Central memory CD4-positive, alpha-beta T cell (primary cell): ENCODE data around the gene ATF7IP2.

Experiments
- DNase-seq: peaks from one replicate; pipeline ENCODE4 v3.0.0; 2022

Gene ATF7IP2

DNA sequence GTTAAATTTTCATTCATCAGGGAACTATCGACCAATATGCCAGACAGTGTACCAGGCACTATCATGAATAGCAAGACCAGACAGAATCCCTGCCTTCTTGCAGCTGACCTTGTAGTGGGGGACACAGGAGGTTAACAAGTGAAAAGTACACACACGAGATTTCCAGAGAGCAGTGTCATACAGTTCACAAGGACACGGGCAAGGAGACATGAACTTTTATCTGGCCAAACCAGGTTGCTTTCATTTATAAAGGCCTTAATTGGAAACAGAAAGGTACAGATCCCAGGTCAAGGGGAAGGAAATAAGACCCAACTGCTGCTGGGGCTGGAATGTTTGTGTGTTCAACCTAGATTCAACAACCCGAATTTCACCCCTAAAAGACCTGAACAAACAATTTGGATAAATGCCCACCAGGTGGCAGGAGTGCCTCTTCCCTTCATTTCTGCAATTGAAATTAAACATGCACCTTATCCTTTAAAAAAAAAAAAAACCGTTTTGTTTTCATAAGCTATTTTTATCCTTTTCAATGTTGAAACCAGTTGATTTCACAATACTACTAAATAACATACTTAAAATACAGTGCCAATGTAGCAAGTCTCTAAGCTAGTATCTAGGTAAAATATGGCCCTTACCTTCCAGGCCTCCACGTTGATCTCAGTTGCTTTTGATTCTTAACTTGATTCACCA lies 128.7 kb downstream of the ATF7IP2 start:
- peak; percentile 35 for DNase-seq

- DNase-seq, result no peak
Measured at GRCh38 chr16:10517868-10518267, 132.0 kb downstream of the ATF7IP2 start.

DNA sequence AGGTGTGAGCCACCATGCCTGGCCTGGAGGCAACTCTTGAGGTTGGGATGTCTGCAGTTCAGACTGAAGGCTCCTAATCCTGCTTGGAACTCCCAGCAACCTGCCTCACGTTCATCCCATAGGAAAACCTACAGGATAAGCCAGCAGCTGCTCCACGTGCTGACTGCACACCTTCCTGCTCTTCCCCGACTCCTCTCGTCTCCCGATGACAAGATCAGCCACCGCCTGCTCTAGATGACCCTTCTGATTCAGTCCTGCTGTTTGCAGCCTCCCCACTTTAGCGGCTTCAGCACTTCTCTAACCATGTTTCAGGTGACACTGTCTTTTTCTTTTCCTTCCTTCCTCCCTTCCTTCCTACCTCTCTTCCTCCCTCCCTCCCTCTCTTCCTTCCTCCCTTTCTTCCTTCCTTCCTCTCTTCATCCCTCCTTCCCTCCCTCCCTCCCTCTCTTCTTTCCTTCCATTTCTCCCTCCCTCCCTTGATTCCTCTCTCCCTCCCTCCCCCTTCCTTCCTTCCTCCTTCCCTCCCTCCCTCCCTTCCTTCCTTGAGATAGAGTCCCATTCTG lies 132.7 kb downstream of the ATF7IP2 start:
- no peak for DNase-seq

- DNase-seq, result no peak
Measured at GRCh38 chr16:10519297-10519696, 133.4 kb downstream of the ATF7IP2 start.

DNA sequence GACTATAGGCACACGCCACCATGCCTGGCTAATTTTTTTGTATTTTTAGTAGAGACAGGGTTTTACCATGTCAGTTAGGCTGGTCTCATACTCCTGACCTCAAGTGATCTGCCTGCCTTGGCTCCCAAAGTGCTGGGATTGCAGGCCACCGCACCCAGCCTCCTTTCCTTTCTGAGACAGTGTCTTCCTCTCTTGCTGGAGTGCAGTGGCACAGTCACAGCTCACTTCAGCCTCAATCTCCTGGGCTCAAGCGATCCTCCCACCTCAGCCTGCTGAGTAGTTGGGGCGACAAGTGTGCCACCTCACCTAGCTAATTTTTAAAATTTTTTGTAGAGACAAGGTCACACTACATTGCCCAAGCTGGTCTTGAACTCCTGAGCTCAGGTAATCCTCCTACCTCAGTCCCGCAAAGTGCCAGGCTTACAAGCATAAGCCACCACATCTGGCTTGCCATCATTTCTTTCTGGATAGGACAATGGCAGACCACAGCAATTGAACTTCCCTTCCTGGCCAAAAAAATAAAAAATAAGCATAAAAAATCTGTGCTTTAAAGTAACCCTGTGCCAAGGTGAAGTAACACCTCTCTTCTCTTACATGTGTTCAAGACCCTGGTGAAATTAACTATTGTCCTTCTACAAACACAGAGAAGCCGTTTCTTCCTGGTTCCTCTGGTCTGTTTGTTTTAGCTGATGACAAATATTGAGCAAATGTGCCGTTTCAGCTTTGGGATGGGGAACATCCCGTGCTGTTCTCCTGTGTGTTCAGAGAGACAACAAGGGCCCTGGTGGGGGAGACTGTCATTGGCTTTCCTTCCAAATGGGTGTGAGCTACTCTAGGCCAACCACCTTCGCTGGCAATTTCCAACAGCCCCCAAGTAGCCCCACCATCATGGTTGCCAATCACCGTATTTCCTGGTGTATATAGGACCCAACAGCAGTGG lies 134.3 kb downstream of the ATF7IP2 start:
- DNase-seq, result no peak

DNA sequence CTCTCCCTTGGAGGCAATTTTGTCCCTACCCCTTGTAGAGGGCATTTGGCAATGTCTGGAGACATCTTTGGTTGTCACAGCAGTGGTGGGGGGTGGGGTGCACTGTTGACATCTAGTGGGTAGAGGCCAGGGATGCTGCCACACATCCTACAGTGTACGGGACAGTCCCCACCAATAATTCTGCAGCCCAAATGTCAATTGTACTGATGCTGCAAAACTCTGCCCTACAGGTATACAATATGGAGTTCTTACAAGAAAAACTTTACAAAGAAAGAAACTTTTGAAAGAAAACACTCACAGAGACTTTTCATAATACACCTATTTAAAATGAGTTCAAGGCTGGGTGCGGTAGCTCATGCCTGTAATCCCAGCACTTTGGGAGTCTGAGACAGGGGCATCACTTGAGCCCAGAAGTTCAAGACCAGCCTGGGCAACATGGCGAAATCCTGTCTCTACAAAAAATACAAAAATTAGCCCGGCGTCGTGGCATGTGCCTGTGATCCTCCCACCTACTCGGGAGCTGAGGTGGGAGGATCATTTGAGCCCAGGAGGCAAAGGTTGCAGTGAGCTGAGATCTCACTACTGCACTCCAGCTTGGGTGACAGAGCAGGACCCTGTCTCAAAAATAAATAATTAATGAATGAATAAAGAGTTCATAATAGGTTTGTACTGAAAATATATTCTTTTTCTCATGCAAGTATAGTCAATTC lies 135.2 kb downstream of the ATF7IP2 start:
- no peak for DNase-seq

GRCh38 chr16:10521681-10522274 lies 135.9 kb downstream of the ATF7IP2 start:
- DNase-seq, result no peak

GRCh38 chr16:10522966-10523365 lies 137.1 kb downstream of the ATF7IP2 start:
- no peak for DNase-seq

DNA sequence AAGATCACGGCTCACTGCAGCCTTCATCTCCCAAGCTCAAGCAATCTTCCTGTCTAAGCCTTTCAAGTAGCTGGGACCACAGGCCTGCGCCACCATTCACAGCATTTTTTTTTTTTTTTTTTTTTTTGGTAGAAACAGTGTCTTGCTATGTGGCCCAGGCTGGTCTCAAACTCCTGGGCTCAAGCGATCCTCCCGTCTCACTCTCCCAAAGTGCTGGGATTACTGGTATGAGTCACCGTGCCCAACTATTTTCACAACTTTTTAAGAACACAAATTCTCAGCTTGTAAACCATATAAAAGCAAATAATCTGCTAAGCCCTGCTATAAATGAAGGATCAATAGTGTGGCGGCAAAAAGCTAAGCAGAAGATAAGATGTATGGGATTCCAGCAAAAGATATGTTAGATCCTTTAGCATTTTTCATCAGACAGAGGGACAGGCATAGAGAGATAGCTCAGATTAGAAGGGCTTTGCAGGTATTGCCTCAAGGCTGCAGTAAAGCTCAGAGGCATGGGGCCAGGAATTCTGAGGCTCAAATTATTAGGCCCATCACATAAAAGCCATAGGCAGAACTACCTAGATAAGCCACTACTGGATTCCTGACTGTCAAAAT lies 139.5 kb downstream of the ATF7IP2 start:
- DNase-seq, result no peak

GRCh38 chr16:10526962-10527361 lies 141.1 kb downstream of the ATF7IP2 start:
- no peak for DNase-seq

DNA sequence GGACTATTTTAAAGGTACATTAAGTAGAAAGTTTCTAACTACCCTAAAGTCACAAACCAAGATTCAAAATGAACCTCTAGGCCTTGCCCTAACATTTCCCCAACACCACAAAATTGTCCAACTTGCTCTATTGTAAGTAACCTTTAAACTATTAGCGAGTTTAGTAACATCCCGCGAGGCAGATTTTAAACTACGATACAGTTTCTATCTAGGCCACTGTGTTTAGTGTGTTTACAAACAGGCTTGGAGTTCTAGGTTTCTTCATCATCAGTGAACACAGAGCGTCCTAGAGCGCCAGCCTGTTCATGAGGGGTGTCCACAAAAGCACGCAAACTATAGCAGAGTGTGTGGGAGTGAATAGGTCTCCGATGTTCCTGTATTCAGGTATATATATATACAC lies 142.8 kb downstream of the ATF7IP2 start:
- DNase-seq, result no peak

DNA sequence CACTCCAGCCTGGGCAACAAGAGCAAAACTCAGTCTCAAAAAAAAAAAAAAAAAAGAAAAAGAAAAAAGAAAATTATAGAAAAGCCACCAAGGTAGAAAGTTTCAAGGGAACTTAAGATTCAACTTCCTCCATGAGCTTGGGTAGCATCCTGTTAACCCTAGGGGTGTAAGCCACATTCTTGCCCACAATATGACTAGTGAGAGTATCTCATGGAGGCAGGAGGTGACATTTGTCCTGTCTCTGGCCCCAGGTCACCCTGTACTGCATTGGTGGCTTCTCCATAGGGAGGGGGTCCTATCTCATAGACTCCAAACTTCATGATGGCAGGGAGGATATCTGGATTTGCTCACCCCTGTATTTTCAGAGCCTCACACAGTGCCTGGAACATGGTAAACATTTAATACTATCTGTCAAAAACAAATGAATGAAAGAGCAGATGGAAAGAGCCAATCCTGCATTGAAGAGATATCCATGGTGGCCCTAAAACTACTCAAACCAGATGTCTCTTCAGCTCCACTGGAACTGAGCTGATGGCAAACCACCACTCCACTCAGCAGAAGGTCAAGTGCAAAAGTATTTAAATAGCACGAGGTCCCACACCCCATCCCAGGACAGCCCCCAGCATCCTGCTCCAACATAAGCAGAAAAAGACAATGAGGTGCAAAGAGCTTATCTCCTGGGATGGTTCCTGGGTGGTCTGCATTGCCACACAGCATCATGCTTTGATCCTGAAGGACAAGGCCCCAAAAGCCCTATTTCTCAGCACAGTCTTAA lies 144.2 kb downstream of the ATF7IP2 start:
- no peak for DNase-seq

DNA sequence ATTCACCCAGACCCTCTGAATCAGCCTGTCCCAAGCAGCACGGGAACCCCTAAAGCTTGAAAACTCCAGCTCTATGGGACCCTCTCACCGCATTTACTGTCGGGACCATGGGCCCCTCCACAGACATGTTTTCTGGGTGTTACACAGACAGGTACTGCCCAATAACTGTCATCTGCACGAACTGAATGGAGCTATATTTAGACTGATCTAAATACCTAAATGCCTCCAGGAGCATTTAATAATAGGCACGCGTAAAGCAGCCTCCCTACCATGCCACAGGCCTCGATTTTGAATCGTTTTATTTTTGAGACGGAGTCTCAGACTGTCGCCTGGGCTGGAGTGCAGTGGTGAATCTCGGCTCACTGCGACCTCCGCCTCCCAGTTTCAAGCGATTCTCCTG lies 144.8 kb downstream of the ATF7IP2 start:
- no peak for DNase-seq

DNA sequence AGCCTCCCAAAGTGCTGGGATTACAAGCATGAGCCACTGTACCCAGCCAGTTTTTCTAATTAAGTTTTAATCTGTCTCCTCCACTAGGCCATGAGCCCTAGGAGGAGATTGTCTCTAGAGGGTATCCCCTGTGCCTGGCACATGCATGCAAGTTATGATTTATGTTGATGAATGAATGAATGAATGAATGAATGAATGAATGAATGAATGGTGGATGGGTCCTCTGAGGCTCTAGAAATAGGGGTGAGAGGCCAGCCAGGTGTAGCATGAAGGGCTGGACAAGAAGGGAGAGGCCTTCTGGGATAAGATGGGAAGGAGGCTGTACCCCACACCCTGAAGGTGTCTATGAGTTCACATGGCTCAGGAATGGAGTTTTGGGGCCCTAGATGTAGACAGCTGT lies 145.7 kb downstream of the ATF7IP2 start:
- DNase-seq, result no peak
